ENCODE data around the gene CABLES1. TPM values are rescaled to one million over a fixed set of nuclear protein-coding genes. Genes with fewer than 3 reads are reported as not detected.

The CABLES1 gene
- total RNA-seq, 1 experiment from 2014 or later = 11.8 TPM

- Histone ChIP-seq H3K4me3 (no peak overlapping the region), H3K4me1 (replicated peaks; ENCODE audit: insufficient read depth) (no peaks in the 10 kb centered on the region), H3K27ac (no peak overlapping the region), H3K36me3 (ENCODE audit: low read depth) (no peaks in the 10 kb centered on the region), H3F3A (ENCODE audit: insufficient read depth, low read depth) (no peaks in the 10 kb centered on the region; the same call in 1 of the 2 replicates), H4K20me1 (ENCODE audit: insufficient read depth) (no peaks in the 10 kb centered on the region), H3K9me3 (ENCODE audit: insufficient read depth, low read depth) (no peaks in the 10 kb centered on the region), H3K27me3 (ENCODE audit: insufficient read depth, low read depth) (no peaks in the 10 kb centered on the region), H3K9me2 (ENCODE audit: insufficient read depth) (no peaks in the 10 kb centered on the region), H3K79me2 (ENCODE audit: low read depth) (no peaks in the 10 kb centered on the region), H2AFZ (no peak overlapping the region), H3K4me2 (no peak overlapping the region)
- no peak for TF ChIP-seq CTCF (conservative IDR thresholded peaks at IDR 0.05)
- TF ChIP-seq EZH2 (IDR thresholded peaks at IDR 0.05; ENCODE audit: low read depth) = no peak
- no peak for DNase-seq
- intact Hi-C loops (cut with micrococcal nuclease; ENCODE audit: unreplicated experiment) = no loop called here
- no TSS peak for BruUV-seq (replicated peaks)
- POLR2A ChIA-PET (ENCODE audit: unreplicated experiment) = no interaction called here
- CTCF ChIA-PET = no interaction called here
Observed at GRCh38 chr18:23220355-23220754, 85.1 kb downstream of the CABLES1 start.

- BruUV-seq (replicated peaks) = no TSS peak
- POLR2A ChIA-PET (ENCODE audit: unreplicated experiment) = no interaction called here
- H3K27ac ChIP-seq = no peak overlapping the region
- no peaks in the 10 kb centered on the region; the same call in 1 of the 2 replicates for H3F3A ChIP-seq (ENCODE audit: insufficient read depth, low read depth)
- H3K4me2 ChIP-seq = no peak overlapping the region
- no peak overlapping the region for H3K4me3 ChIP-seq
- peaks cover 9% of the 10 kb centered on the region for H3K4me1 ChIP-seq (replicated peaks; ENCODE audit: insufficient read depth)
- CTCF ChIA-PET = interaction anchor here (0.6 kb wide), 1 partner anchor 93 kb away, joined by 5 read pairs; no protein-coding TSS in a partner anchor
- H3K27me3 ChIP-seq (ENCODE audit: insufficient read depth, low read depth) = no peaks in the 10 kb centered on the region
- intact Hi-C loops (cut with micrococcal nuclease; ENCODE audit: unreplicated experiment) = no loop called here
- no peaks in the 10 kb centered on the region for H3K9me2 ChIP-seq (ENCODE audit: insufficient read depth)
- H4K20me1 ChIP-seq (ENCODE audit: insufficient read depth) = no peaks in the 10 kb centered on the region
- no peaks in the 10 kb centered on the region for H3K79me2 ChIP-seq (ENCODE audit: low read depth)
- H3K36me3 ChIP-seq (ENCODE audit: low read depth) = no peaks in the 10 kb centered on the region
- DNase-seq = no peak
- H2AFZ ChIP-seq = no peak overlapping the region
- TF ChIP-seq CTCF (conservative IDR thresholded peaks at IDR 0.05) = no peak
- TF ChIP-seq EZH2 (IDR thresholded peaks at IDR 0.05; ENCODE audit: low read depth) = no peak
- H3K9me3 ChIP-seq (ENCODE audit: insufficient read depth, low read depth) = no peaks in the 10 kb centered on the region
Observed at GRCh38 chr18:23223641-23224040, 88.4 kb downstream of the CABLES1 start.

GRCh38 chr18:23225503-23225902, 90.2 kb downstream of the CABLES1 start:
- no peaks in the 10 kb centered on the region; the same call in 1 of the 2 replicates for H3F3A ChIP-seq (ENCODE audit: insufficient read depth, low read depth)
- no peak overlapping the region for H3K4me3 ChIP-seq
- ChIA-PET POLR2A (ENCODE audit: unreplicated experiment) (no interaction called here), CTCF (no interaction called here)
- no peaks in the 10 kb centered on the region for H3K9me2 ChIP-seq (ENCODE audit: insufficient read depth)
- no peaks in the 10 kb centered on the region for H3K79me2 ChIP-seq (ENCODE audit: low read depth)
- no peak overlapping the region for H2AFZ ChIP-seq
- no peaks in the 10 kb centered on the region for H3K27me3 ChIP-seq (ENCODE audit: insufficient read depth, low read depth)
- BruUV-seq (replicated peaks) = no TSS peak
- H3K9me3 ChIP-seq (ENCODE audit: insufficient read depth, low read depth) = no peaks in the 10 kb centered on the region
- DNase-seq = no peak
- H3K27ac ChIP-seq = no peak overlapping the region
- H3K4me2 ChIP-seq = no peak overlapping the region
- peaks cover 9% of the 10 kb centered on the region for H3K4me1 ChIP-seq (replicated peaks; ENCODE audit: insufficient read depth)
- intact Hi-C loops (cut with micrococcal nuclease; ENCODE audit: unreplicated experiment) = no loop called here
- TF ChIP-seq CTCF (conservative IDR thresholded peaks at IDR 0.05) = no peak
- TF ChIP-seq EZH2 (IDR thresholded peaks at IDR 0.05; ENCODE audit: low read depth) = no peak
- H4K20me1 ChIP-seq (ENCODE audit: insufficient read depth) = no peaks in the 10 kb centered on the region
- no peaks in the 10 kb centered on the region for H3K36me3 ChIP-seq (ENCODE audit: low read depth)
